Globus pallidus (tissue), 1 donor: ENCODE data around the gene PRKN.

Source experiments
- DNase-seq: peaks from one replicate; pipeline ENCODE4 v3.0.0-alpha.2; 2015; ENCODE audit warnings: low spot score

Gene PRKN

DNA sequence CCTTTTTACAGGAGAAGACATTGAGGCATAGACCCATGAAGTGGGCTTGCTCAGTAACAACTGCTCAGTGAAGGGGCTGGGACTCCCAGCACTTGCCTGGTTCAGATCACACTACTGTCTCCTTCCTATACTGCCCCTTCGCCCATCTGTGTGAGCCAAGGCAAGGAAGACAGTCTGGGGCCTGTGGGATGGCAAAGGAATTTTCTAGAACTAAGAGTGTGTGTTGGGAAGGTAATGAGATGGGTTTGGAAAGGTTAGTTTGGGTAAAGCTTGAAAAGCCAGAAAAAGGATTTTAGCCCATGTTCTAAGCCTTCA, 1240.4 kb downstream of the PRKN start:
- DNase-seq, result no peak

DNA sequence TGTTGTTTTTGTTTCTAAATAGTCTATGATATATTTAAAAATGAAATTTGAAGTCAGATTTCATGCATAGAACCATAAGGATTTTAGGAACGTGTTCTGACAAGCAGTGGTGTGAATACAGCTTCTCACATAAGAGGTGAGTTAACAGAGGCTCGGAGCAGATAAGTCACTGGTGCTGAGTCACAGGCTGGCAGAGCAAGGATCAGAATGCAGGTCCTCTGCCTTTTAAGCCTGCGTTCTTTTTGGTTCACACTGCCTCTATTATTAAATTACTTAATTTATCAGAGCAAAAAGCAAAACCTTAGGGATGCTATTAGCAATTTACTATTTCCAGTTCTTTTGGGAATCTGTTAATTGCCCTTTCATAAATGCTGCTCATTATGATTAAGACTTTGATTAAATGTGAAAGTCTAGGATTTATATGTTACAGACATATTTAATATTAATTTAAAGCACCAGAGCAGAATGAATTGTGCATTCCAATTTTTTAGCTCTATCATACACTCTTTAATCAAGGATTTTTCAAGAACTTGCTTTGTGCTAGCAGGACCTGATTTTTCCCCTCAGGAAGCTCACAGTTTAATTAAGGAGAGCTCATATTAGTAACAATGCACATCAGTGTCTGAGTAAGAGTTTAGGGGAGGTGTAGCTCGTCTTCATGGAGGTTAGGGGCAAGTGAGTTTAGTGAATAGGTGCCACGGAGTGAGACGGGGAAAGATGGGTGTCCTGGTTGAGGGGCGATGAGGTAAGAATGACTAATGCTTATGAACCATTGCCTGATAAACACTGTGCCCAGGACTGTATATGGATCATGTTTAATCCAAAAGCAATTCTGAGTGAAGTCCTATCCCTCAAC, 1241.0 kb downstream of the PRKN start:
- no peak for DNase-seq

DNA sequence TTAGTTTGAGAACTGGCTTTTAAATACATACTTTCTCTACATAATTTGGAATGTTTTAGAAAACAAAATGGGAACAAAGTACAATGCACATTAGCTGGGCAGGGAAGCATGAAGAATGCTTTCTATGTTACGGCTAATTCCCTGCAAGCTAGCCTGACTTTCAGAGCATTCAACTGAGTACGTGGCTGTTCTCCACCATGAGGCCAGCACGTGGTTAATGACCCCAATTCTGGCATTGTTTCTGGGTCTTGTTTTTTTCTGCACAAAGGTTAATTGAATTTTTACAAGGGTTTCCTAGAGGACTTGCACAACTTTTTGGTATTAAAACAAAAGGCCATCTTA, 1245.1 kb downstream of the PRKN start:
- no peak for DNase-seq

DNA sequence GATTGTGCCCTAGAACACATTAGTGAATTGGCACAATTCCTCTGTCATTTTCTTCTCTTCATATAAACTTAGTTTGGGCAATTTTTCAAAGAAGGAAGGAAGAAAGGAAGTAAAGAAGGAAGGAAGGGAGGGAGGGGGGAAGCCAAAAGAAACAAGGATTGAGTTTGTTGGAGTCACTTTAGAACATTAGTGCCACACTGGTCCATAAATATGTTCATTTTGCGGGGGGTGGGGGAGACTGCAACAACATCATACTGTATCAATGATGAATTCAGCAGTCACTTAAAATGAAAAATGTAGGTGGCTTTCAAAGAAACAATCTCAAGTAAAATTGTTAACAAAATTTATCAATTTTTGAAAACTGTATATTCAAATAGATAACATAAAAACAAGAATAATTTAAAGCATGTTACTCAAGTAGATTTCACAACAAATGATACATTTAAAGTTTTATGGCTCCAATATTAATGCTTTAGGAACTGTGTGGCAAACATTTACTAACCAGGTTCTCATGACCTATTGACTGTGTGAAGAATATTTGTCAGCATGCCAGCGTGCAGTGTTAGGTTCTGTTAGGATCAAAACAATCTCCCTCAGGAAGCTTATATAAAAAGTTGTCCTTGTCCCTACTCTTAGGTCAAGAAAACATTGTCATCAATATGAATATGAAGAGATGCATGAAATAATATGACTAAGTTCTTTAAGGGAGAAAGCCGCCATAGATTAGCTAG, 1245.6 kb downstream of the PRKN start:
- DNase-seq, result no peak

DNA sequence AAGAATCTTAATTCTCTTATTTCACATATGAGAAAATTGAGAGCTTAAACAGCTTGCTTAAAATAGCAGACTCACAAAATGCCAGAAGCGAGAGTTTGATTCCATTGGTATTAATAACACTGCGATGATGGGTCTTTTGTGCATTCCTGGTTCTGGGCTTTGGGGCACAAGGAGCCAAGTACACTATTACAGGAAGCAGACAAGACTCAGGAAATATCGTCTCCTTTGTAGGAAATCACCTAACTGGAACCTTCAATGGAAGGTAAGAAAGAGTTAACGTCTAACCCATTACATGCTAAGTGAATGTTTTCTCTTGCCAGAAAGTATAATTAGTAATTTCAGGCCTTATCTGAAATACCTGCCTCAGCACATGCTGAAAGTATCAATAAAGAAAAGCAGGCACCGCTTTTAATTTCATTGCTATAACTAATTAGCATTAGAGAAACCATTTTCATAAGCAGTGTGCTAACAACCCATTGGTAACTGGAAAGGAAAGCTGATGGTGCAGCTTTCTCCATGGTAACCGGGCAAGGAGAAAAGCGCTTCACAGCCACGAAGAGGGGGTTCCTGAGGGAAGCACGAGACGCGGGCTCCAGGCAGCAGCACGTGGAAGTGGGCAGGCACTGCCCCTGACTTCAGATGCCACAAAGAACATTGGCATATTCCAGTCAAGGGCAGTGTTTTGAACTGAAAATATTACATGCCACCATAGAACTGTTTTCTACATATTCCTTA, 1247.0 kb downstream of the PRKN start:
- peak; percentile 6 for DNase-seq

DNA sequence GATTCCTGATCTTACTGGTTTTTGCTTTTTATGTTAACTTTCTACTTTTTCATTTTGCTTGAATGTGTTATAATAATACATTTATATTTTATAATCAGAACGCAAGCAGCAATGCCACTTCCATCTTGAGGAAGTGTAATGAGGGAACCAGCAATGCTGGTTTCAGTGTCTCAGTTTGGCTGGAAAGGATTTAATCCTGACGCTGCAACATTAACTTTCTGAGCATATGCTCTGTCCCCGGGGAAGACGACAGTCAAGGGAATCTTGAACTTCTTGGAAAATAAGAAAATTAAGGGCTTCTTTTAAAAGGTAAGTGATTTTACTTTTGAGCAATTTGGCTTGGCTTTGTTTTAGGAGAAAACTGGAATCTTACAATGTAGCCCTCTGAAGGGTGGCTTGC, 1248.2 kb downstream of the PRKN start:
- DNase-seq, result no peak

DNA sequence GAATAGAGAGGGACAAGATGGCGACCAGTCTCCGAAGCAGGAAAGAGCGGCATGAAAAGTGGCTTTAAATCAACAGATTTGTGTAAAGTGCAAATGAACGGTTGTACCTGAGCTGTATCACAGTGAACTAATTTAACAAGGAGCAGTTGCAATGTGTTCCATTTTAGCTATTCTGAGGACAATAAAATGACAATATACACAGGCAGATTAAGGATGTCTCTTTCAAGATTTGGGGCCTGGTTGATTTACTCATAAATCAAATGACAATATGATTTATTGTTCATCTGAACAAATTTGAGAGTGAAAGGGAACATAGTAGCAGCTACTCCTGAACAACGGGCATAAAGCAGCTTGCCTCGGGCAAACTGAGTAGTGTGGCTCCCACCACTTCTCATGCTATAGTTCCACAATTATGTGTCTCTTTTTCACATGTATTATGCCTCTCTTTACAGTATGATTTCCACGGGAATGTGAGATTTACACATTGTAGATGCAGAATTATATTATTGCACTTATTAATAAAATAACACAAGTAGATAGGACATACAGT, 1249.6 kb downstream of the PRKN start:
- DNase-seq, result no peak

DNA sequence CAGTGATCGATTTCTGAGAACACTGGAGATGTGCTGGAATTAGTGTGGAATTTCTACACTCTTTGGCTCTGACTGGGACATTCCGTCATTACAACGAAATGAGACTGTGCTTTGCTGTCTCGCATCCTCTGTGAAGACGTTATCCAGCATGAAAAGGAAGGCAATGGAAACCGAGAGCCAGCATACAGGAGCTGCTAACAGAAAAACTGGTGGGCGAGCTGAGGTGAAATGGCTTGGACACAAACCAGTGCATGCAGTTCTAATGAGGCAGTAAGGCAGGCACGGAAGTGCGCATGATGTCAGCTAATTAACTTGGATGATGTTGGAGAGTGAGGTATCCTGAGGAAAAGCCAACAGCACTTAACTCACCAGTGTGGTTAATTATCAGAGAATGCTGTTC, 1250.9 kb downstream of the PRKN start:
- DNase-seq, result no peak

DNA sequence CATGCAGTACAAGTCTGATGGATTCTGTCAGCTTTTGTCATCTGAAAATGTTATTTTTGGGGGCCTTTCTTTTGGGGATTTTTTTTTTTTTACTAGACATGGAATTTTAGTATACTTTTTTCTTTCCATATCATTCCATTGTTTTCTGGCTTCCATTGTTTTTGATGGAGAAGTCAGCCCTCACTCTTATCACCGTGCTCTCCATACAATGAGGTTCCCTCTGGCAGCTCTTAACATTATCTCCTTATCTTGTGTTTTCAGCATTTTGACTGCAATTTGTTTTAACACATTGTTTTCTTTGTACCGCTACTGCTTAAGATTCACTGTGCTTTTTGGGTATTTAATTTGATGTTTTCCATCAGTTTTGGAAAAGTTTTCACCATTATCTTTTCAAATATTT, 1262.2 kb downstream of the PRKN start:
- no peak for DNase-seq

DNA sequence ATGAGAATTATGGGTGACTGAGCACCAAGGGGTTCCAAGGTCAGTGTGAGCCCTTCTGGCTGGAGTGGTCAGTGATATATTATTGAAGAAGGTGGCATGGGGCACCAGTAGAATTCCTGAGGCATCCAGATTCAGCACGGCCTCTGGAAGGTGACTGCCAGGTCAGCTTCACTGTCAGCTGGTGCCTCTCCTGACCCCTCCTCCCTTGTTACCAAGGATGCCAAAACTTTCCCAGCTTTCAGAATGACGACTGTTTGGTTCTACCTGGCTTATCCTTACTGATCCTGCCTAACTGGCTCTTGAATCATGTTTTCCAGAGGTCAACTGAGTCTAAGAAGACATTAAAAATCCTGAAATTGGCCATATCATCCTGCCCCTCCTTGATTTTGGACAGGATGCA, 1264.5 kb downstream of the PRKN start:
- no peak for DNase-seq

DNA sequence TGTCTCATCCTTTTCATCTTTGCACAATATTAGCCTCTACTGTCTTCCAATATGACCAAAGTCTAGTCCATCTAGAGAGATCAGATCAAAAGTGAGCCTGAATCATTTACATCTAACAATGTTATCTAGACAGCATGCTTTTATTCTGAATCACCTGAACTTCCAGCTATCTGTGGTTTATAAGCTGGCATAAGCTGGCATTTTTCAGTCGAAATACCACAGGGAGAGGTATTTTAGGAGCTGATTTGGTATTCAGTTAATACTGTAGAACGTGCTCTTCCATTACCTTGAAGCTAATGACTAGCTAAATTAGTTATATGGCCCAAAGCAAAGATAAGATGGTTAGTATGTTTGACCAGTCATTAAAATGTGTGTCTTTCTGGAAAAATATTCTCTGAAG, 1265.4 kb downstream of the PRKN start:
- DNase-seq, result no peak

DNA sequence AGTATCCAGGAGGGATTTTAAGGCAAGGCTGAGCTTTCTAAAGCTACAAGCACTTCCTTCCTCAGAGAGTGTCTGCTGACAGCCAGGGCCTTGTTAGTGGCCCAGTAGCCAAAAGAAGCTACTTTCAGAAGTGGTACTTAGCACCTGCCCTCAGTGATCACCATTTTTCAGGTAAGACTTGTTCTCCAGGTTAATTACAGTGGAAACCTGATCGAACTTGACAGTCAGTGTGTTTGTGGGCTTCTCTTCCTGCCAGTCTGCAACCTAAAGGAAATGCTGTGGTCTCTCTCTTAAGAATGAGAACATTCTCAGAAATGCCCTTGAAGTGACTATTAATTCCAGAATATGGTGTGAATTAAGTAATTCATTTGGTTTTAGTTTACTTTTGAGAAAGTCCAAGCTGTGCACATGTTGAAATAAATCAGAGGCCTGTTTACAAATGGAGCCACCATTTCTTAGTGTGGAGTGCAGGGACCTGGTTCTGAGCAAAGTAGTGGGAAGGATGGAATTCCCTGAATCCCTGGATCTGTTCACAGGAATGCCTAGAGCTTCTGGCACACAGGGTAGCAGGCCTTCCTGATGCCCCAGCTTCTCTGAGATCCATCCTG, 1268.5 kb downstream of the PRKN start:
- DNase-seq, result no peak

DNA sequence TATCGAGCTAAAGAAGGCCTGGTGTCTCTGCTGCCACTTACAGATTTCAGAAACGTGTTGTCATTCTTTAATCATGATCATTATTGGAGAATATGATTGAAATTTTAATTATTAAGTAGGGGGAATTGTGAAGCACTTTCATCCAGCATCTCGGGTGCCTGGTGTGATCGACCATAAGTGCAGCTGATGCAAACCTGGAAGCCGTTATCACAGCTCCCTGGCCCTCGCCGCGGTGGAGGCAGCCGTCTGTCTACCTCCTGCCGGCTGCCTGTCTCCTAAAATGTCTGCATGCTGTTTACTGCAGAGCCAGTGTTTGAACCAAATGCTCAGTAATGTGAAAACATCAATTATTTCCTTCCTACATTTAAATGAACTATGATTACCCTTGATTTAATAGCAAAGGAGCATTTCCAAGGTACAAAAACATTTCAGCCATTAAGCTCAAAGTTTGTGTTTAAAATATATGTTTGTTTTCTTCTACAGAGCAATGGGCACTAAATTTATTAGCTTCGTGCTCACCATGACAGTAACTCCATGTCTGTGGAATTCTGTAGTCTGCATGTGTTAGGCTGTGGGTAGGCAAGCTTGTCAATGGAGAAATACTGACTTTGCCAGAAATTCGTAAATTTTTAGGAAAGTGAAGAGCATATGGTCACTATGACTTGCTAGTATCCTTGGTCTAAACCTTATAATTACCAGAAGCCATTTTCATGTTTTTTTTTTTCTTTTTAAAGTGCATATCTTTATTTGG, 1269.2 kb downstream of the PRKN start:
- DNase-seq, result no peak

DNA sequence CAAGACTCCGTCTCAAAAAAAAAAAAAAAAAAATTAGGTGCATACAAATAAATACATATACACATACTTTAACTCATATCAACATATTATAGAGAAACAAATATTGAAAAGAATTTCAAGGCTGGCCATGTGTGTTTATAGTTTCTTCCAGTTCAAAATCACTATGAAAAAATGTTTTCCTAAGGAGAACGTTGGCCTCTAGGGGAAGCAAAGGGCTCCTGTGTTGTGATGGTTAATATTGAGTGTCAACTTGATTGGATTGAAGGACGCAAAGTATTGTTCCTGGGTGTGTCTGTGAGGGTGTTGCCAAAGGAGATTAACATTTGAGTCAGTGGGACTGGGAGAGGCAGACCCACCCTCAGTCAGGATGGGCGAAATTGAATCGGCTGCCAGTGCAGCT, 1271.7 kb downstream of the PRKN start:
- DNase-seq, result no peak

DNA sequence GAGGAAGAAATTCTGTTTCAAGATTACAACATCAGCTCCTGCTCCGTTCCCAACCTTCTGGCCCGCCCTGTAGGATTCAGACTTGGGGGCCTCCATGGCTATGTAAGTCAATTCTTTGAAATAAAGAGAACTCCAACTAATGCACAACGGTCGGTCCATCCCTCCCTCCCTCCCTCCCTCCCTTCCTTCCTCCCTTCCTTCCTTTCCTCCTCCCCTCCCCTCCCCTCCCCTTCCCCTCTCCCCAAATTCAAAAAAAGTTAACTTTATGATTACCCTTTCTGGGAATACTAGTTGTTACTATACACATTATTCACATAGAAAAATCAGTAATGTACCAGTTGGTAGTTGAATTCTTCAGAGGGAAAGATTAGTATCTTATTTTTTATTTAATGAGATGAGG, 1274.0 kb downstream of the PRKN start:
- DNase-seq, result no peak

DNA sequence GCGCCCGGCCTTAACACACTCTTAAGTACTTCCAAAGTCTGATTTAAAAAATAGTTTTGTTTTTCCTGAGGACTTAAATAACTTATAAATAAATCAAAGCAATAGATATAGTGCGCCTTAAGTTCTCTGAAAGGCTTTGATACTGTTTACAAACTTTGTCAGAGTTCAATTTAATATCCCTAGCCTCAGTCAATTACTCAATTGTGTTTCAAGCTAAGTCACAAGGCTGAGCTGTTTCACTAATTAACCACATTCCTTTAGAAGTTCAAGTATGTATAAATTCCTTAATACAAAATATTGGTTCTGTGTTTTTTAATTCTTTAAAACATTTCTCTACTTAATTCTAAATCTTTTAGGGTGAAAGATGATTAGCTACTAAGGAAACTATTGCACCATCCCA, 1275.3 kb downstream of the PRKN start:
- no peak for DNase-seq

DNA sequence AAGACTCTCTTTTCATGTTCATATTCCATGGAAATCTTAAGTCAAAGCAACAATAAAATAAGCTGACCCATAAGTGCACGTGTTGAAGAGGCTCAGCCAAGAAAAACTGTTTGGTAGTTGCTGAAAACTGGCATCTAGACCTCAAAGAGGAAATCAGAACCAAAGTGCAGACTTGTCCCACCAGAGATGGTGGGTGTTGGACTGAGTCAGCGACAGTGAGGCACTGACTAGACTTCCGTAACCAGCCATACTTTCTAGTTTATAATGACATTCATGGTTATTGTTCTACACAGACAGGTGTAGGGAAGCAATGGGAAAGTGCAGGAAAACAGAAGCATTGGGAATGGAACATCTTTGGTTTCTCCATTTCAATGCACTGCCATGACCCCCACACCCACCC, 1278.0 kb downstream of the PRKN start:
- no peak for DNase-seq

DNA sequence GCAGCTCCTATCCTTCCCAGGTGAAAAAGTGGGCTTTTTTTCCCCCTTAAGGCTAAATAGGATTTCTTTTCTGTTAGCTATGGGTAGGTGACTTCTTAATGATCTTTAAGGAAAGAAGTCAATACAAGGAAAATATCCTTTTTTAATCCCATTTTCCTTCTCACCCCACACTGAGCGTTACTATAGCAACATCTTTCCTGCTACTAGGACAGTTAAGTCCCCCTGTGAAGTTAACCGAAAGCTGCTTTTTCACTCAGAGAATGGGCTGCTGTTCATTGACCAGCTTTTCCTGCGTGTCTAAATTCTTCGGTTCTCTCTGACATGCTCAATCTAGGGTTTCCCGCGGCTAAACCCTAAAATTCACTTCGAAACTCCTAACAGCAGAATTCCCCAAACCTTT, 1280.6 kb downstream of the PRKN start:
- DNase-seq, result no peak

DNA sequence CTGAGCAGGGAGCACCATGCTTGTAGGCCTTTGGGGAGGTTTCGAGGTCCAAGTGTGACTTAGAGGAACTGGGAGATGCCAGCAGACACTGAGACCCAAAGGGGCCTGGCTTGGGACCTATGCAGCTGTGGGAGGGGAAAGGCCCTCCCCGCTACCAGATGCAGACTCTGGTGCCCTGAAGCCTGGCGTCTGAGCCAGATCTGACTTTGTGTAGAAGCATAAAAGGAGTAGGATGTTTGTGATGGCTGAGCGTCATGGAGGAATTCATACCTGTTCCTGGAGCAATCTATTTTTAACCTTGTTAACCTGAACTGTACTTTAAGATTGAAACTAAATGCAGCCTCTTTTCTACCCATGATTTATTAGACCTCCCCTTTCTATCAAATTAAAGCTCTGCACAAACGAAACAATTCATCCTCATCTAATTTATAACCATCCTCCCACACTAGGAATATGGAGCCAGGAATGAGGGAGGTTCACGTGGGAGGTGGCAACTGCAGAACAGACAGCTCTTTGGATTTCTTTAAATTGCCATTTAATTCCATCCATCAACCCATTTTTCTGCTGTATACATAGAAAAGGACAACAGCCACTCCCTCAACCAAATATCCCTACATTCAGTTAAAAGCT, 1281.2 kb downstream of the PRKN start:
- DNase-seq, result no peak

DNA sequence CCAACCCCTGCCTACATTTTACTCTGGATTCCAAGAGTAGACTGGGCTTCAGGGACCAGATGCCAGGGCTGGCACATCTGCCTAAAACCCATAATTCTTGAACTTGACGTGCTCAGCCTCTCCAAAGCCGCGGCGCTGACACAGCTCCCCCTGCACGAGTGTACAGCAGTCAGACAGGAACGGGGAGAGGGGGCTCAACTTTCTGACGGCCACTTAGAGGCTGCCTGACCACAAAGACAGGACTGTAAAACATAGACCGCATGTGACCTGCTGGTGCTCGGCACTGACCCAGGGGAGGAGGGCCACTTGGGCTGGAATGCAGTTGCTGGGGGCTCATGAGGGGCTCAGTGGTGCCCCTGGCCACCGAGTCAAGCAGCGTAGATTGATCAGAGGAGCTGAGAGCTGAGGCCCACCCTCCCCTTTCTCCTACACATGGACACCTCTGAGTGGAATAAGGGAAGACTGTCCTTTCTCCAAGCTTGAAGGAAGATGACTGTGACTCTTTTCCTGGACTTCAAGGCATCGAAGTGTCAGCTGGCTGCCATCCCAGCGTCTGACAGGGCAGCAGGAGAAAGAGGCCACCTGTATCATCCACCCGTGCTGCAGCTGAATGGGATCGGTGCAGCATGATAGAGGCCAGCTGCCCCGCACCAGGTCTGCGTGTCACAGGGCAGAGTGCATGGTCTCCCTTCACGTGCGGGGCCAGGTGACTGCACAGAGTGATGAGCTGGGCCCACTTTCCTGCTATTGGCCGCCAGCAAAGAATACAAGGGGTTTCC, 1282.4 kb downstream of the PRKN start:
- DNase-seq, result no peak
